ENCODE results near the gene FBRSL1. TPM values are rescaled to one million over a fixed set of nuclear protein-coding genes. Genes with fewer than 3 reads are reported as not detected.

Gene FBRSL1
- total RNA-seq, 1 experiment from 2014 or later, result 45.3 TPM

DNA sequence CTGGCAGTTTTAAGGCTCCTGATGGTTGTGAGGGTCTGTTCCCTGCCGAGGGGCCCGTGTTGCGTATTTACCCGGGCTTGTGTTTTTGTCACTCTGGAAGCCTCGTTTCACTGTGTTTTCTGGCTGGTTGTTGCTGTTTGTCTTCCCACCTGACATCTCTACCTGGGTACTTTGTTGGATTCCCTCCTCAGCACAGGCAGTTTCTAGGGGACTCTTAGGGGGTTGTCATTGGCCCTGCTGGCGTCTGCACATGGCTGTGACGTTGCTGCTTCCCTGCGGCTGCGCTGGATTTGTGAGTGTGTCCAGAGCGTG lies 6.4 kb downstream of the FBRSL1 start:
- ChIA-PET CTCF (no interaction called here), POLR2A (ENCODE audit: unreplicated experiment) (no interaction called here)
- Histone ChIP-seq H3K4me3 (ENCODE audit: low read length) (no peak overlapping the region), H4K20me1 (ENCODE audit: low read length) (peaks cover 95% of the 10 kb centered on the region), H3K79me2 (ENCODE audit: low read length) (peaks cover 100% of the 10 kb centered on the region), H3K9ac (ENCODE audit: low read length) (no peak overlapping the region), H3K4me1 (ENCODE audit: insufficient read depth, low read length) (peaks cover 31% of the 10 kb centered on the region), H3F3A (ENCODE audit: low read length, unreplicated experiment) (no peaks in the 10 kb centered on the region), H3K9me2 (replicated peaks; ENCODE audit: low read length) (no peaks in the 10 kb centered on the region), H3K36me3 (ENCODE audit: low read depth, low read length) (no peaks in the 10 kb centered on the region), H2AFZ (ENCODE audit: low read length) (no peak overlapping the region), H3K9me3 (ENCODE audit: low read length) (no peaks in the 10 kb centered on the region), H3K4me2 (ENCODE audit: low read length) (no peak overlapping the region), H3K27me3 (ENCODE audit: low read length) (no peaks in the 10 kb centered on the region), H3K27ac (ENCODE audit: low read length) (no peak overlapping the region)
- BruUV-seq (replicated peaks), result no TSS peak
- TF ChIP-seq CTCF (conservative IDR thresholded peaks at IDR 0.05; ENCODE audit: low read depth, low read length), result no peak
- TF ChIP-seq EZH2phosphoT487 (IDR thresholded peaks at IDR 0.05; ENCODE audit: borderline replicate concordance, low read length), result no peak
- TF ChIP-seq EZH2 (IDR thresholded peaks at IDR 0.05; ENCODE audit: low read length, unreplicated experiment), result no peak
- DNase-seq (no peak), ATAC-seq (no peak)
- intact Hi-C loops (cut with micrococcal nuclease), result no loop called here

GRCh38 chr12:132496710-132497109 lies 6.8 kb downstream of the FBRSL1 start:
- intact Hi-C loops (cut with micrococcal nuclease), result no loop called here
- no TSS peak for BruUV-seq (replicated peaks)
- Histone ChIP-seq H3K9me2 (replicated peaks; ENCODE audit: low read length) (no peaks in the 10 kb centered on the region), H3K4me2 (ENCODE audit: low read length) (no peak overlapping the region), H3K27ac (ENCODE audit: low read length) (no peak overlapping the region), H3K4me1 (ENCODE audit: insufficient read depth, low read length) (peaks cover 27% of the 10 kb centered on the region), H3K4me3 (ENCODE audit: low read length) (no peak overlapping the region), H3K9me3 (ENCODE audit: low read length) (no peaks in the 10 kb centered on the region), H3K79me2 (ENCODE audit: low read length) (peaks cover 100% of the 10 kb centered on the region), H2AFZ (ENCODE audit: low read length) (no peak overlapping the region), H3K36me3 (ENCODE audit: low read depth, low read length) (no peaks in the 10 kb centered on the region), H3K27me3 (ENCODE audit: low read length) (no peaks in the 10 kb centered on the region), H4K20me1 (ENCODE audit: low read length) (peaks cover 95% of the 10 kb centered on the region), H3K9ac (ENCODE audit: low read length) (no peak overlapping the region), H3F3A (ENCODE audit: low read length, unreplicated experiment) (no peaks in the 10 kb centered on the region)
- DNase-seq, result no peak
- ATAC-seq, result no peak
- ChIA-PET POLR2A (ENCODE audit: unreplicated experiment) (no interaction called here), CTCF (no interaction called here)
- TF ChIP-seq EZH2 (IDR thresholded peaks at IDR 0.05; ENCODE audit: low read length, unreplicated experiment) (no peak), CTCF (conservative IDR thresholded peaks at IDR 0.05; ENCODE audit: low read depth, low read length) (no peak), EZH2phosphoT487 (IDR thresholded peaks at IDR 0.05; ENCODE audit: borderline replicate concordance, low read length) (no peak)

GRCh38 chr12:132497514-132498405 lies 7.8 kb downstream of the FBRSL1 start:
- ChIA-PET POLR2A (ENCODE audit: unreplicated experiment) (no interaction called here), CTCF (no interaction called here)
- no peak overlapping the region for H3K4me2 ChIP-seq (ENCODE audit: low read length)
- intact Hi-C loops (cut with micrococcal nuclease), result no loop called here
- ATAC-seq (no peak), DNase-seq (no peak)
- no peaks in the 10 kb centered on the region for H3K9me2 ChIP-seq (replicated peaks; ENCODE audit: low read length)
- no peaks in the 10 kb centered on the region for H3K9me3 ChIP-seq (ENCODE audit: low read length)
- H3F3A ChIP-seq (ENCODE audit: low read length, unreplicated experiment), result no peaks in the 10 kb centered on the region
- no TSS peak for BruUV-seq (replicated peaks)
- no peak overlapping the region for H3K4me3 ChIP-seq (ENCODE audit: low read length)
- TF ChIP-seq CTCF (conservative IDR thresholded peaks at IDR 0.05; ENCODE audit: low read depth, low read length) (no peak), EZH2phosphoT487 (IDR thresholded peaks at IDR 0.05; ENCODE audit: borderline replicate concordance, low read length) (no peak), EZH2 (IDR thresholded peaks at IDR 0.05; ENCODE audit: low read length, unreplicated experiment) (no peak)
- no peak overlapping the region for H3K27ac ChIP-seq (ENCODE audit: low read length)
- peaks cover 98% of the 10 kb centered on the region for H3K79me2 ChIP-seq (ENCODE audit: low read length)
- no peak overlapping the region for H2AFZ ChIP-seq (ENCODE audit: low read length)
- H3K9ac ChIP-seq (ENCODE audit: low read length), result no peak overlapping the region
- H3K4me1 ChIP-seq (ENCODE audit: insufficient read depth, low read length), result peaks cover 17% of the 10 kb centered on the region
- no peaks in the 10 kb centered on the region for H3K36me3 ChIP-seq (ENCODE audit: low read depth, low read length)
- H3K27me3 ChIP-seq (ENCODE audit: low read length), result no peaks in the 10 kb centered on the region
- H4K20me1 ChIP-seq (ENCODE audit: low read length), result peaks cover 93% of the 10 kb centered on the region

Data from PC-3 (cell line).